CD4-positive, alpha-beta T cell (primary cell): ENCODE results near the gene CHPF2. TPM values are rescaled to one million over a fixed set of nuclear protein-coding genes. Genes with fewer than 3 reads are reported as not detected.

Source experiments
- ATAC-seq: fragments of 200-7000 bp; cut with Tn5 transposase; one replicate; pipeline ENCODE4 v1.10.0; 2022; ENCODE audit warnings: mild to moderate bottlenecking; ENCODE audit not compliant: poor library complexity
- CTCF ChIA-PET: fragments of 350-600 bp; sonication (Branson Sonifier 250); formaldehyde crosslinking; loops from one replicate; lab custom pipeline; 2021; ENCODE audit warnings: antibody characterized with exemption, inconsistent platforms; lab: Charles Lee
- POLR2A ChIA-PET: fragments of 350-600 bp; sonication (Branson Sonifier 250); formaldehyde crosslinking; loops from one replicate; lab custom pipeline; 2021; ENCODE audit warnings: antibody characterized with exemption, inconsistent platforms; lab: Charles Lee
- DNase-seq, 14 experiments: peaks; one replicate each; pipeline ENCODE4 v3.0.0-alpha.2; 2013 to 2020; ENCODE audit warnings: mixed read lengths in 2 of 14
- H3K27ac ChIP-seq, 2 donors: one replicate each; pipeline versions ENCODE4 v1.5.1 to v1.7.0; 2013; ENCODE audit warnings: low read length in 2 of 2, low read depth in 1 of 2, mild to moderate bottlenecking in 1 of 2
- H3K27me3 ChIP-seq, 2 experiments: 1 replicate in 1 of 2; 2 replicates in 1 of 2; pipeline versions ENCODE4 v1.6.1 to v1.7.0; 2013; ENCODE audit warnings: low read length in 2 of 2, control low read depth in 1 of 2, mild to moderate bottlenecking in 1 of 2, moderate library complexity in 1 of 2; ENCODE audit not compliant: insufficient read depth in 2 of 2, control insufficient read depth in 1 of 2
- H3K36me3 ChIP-seq: one replicate; pipeline ENCODE4 v1.6.1; 2013; ENCODE audit warnings: low read length, control low read depth; ENCODE audit not compliant: insufficient read depth
- H3K4me1 ChIP-seq: one replicate; pipeline ENCODE4 v1.6.1; 2013; ENCODE audit warnings: low read length, control low read depth; ENCODE audit not compliant: insufficient read depth
- H3K4me3 ChIP-seq: one replicate; pipeline ENCODE4 v1.5.1; 2013; ENCODE audit warnings: mild to moderate bottlenecking, low read length, moderate library complexity
- H3K9me3 ChIP-seq, 2 experiments: 1 replicate in 1 of 2; 2 replicates in 1 of 2; pipeline versions ENCODE4 v1.6.1 to v1.7.0; 2013; ENCODE audit warnings: low read length in 2 of 2, mild to moderate bottlenecking in 2 of 2, control low read depth in 1 of 2, moderate library complexity in 1 of 2; ENCODE audit not compliant: control insufficient read depth in 1 of 2, insufficient read depth in 1 of 2
- H3K27ac Mint-ChIP-seq: one replicate; pipeline ENCODE4 v1.8.0; 2020; ENCODE audit warnings: mixed read lengths
- H3K27me3 Mint-ChIP-seq: one replicate; pipeline ENCODE4 v1.8.0; 2021; ENCODE audit warnings: mixed read lengths
- H3K36me3 Mint-ChIP-seq: one replicate; pipeline ENCODE4 v1.8.0; 2021; ENCODE audit warnings: low read depth, mixed read lengths
- H3K4me1 Mint-ChIP-seq: one replicate; pipeline ENCODE4 v1.8.0; 2021; ENCODE audit warnings: low read depth, mixed read lengths
- H3K4me3 Mint-ChIP-seq: one replicate; pipeline ENCODE4 v1.8.0; 2020; ENCODE audit warnings: mild to moderate bottlenecking, mixed read lengths
- H3K9me3 Mint-ChIP-seq: one replicate; pipeline ENCODE4 v1.8.0; 2020; ENCODE audit warnings: mixed read lengths
- intact Hi-C, 2 experiments: fragments of 100-400 bp; cut with DNase I in 1 of 2; cut with micrococcal nuclease in 1 of 2; formaldehyde crosslinking; loops; one replicate each; pipeline versions ENCODE4 v1.15.1 to v1.9.0; 2023 to 2025; cut with DNase I, micrococcal nuclease
- total RNA-seq, 174 experiments: library from RNA in 2 of 174; stranded (reverse) in 2 of 174; gene quantifications; one replicate each; pipeline ENCODE4 v1.2.3 and lab custom pipeline; 2021 to 2026
- TF ChIP-seq, protein P1 (sequence below): fragments of 200-600 bp; IDR thresholded peaks from one replicate; pipeline ENCODE4 v1.8.0; 2022; ENCODE audit warnings: antibody characterized with exemption, mild to moderate bottlenecking

Gene CHPF2
- total RNA-seq, 2 experiments from 2014 or later, result 29.6 to 30.5 TPM

DNA sequence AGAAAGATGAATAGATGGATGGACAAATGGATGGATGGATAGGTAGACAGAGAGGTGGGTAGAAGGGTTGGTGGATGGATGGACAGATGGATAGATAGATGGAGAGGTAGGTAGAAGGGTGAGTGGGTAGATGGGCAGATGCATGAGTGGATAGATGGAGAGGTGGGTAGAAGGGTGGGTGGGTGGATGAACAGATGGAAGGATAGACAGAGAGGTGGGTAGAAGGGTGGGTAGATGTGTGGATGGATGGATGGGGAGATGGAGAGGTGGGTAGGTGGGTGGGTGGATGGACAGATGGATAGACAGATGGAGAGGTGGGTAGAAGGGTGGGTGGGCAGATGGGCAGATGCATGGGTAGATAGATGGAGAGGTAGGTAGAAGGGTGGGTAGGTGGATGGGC is 34.4 kb upstream of the CHPF2 start:
- H3K4me1 Mint-ChIP-seq, result peaks cover 5% of the 10 kb centered on the region
- peaks cover 11% of the 10 kb centered on the region for H3K27me3 Mint-ChIP-seq
- ATAC-seq (no peak), DNase-seq (no peak)
- peaks cover 24% of the 10 kb centered on the region for H3K4me1 ChIP-seq
- no peak overlapping the region for H3K4me3 Mint-ChIP-seq
- no peak overlapping the region for H3K4me3 ChIP-seq
- H3K36me3 ChIP-seq, result no peaks in the 10 kb centered on the region
- H3K9me3 Mint-ChIP-seq, result no peaks in the 10 kb centered on the region
- intact Hi-C loops, result loop anchor here in 1 of 2 experiments (1.0 kb wide), 1 partner anchor 23 kb away; no protein-coding TSS in a partner anchor
- H3K36me3 Mint-ChIP-seq, result no peaks in the 10 kb centered on the region
- ChIA-PET CTCF (no interaction called here), POLR2A (no interaction called here)
- H3K27me3 ChIP-seq, result peaks cover 0 to 2% of the 10 kb centered on the region in 2 experiments
- no peaks in the 10 kb centered on the region for H3K9me3 ChIP-seq
- H3K27ac Mint-ChIP-seq, result no peak overlapping the region
- no peak overlapping the region for H3K27ac ChIP-seq
- TF ChIP-seq, protein P1, sequence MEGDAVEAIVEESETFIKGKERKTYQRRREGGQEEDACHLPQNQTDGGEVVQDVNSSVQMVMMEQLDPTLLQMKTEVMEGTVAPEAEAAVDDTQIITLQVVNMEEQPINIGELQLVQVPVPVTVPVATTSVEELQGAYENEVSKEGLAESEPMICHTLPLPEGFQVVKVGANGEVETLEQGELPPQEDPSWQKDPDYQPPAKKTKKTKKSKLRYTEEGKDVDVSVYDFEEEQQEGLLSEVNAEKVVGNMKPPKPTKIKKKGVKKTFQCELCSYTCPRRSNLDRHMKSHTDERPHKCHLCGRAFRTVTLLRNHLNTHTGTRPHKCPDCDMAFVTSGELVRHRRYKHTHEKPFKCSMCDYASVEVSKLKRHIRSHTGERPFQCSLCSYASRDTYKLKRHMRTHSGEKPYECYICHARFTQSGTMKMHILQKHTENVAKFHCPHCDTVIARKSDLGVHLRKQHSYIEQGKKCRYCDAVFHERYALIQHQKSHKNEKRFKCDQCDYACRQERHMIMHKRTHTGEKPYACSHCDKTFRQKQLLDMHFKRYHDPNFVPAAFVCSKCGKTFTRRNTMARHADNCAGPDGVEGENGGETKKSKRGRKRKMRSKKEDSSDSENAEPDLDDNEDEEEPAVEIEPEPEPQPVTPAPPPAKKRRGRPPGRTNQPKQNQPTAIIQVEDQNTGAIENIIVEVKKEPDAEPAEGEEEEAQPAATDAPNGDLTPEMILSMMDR, result no peak

DNA sequence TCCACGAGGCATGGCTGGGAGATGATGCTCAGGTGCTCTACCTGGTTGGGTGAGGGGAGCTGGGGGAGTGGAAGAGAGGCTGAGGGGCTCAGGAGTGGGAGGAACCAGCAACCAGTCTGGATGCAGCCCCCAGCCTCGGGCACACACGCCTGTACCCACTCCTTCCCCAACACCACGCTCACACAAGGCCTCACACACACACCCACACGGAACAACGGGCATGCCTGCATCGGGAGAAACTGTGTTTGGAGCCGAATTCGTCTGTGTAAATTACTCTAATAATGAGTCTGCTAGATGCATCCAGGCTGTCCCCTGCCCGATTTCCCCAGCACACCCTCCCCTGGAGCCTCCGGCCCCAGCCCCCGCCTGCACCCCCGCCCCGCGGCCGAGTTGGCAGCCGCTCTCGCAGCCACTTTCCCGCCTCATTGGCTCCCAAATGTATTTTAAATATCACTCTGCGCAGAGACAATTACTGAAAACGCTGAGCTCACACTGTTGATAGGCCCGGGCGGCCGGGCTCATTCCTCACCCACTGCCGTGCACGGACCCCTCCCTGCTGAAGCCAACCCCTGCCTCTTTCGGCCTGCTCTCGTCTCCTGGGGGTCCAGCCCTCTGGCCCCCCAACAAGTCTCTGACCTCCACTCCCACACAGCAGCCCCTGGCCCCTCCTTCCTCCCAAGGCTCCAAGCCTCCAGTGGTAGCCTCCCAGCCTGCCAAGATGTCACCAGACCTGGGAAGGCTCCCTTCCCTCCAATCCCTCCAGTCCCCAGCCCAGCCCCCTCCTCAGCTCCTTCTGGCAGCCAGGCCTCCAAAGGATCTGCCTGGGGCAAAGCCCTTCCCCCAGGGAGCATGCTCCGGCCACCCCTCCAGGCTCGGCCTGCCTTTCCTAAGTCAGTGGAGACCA is 33.1 kb upstream of the CHPF2 start:
- H3K9me3 ChIP-seq, result no peaks in the 10 kb centered on the region
- no peaks in the 10 kb centered on the region for H3K9me3 Mint-ChIP-seq
- peaks cover 4% of the 10 kb centered on the region for H3K4me1 Mint-ChIP-seq
- no peak for ATAC-seq
- no peak overlapping the region for H3K27ac Mint-ChIP-seq
- H3K36me3 ChIP-seq, result no peaks in the 10 kb centered on the region
- H3K4me3 ChIP-seq, result no peak overlapping the region
- POLR2A ChIA-PET, result no interaction called here
- intact Hi-C loops, result loop anchor here in 1 of 2 experiments (1.0 kb wide), 1 partner anchor 22 kb away; no protein-coding TSS in a partner anchor
- H3K4me1 ChIP-seq, result peaks cover 19% of the 10 kb centered on the region
- DNase-seq, result no peak
- peaks cover 0 to 2% of the 10 kb centered on the region in 2 experiments for H3K27me3 ChIP-seq
- H3K36me3 Mint-ChIP-seq, result no peaks in the 10 kb centered on the region
- TF ChIP-seq, protein P1, result no peak
- CTCF ChIA-PET, result no interaction called here
- H3K27ac ChIP-seq, result no peak overlapping the region
- no peak overlapping the region for H3K4me3 Mint-ChIP-seq
- H3K27me3 Mint-ChIP-seq, result peaks cover 10% of the 10 kb centered on the region

DNA sequence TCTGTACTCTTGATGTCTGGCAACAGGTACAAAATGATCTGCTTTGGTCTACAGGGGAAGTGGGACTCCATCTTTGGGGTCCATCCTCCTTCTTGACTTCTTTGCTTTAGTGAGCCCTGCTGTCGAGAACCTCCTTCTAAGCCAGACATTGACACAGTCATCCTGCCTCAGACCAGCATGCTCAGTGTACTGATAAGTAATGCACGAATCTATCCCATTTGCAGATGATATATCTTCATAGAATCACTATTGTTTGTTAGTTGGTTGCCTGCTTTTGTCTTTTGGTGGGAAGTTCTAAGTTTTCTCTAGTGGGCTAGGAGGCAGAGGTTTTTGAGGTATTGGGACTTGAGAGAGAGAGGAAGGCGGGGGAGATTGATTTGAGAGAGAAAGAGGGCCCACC is 30.9 kb upstream of the CHPF2 start:
- peaks cover 5% of the 10 kb centered on the region for H3K4me1 Mint-ChIP-seq
- H3K27me3 Mint-ChIP-seq, result no peaks in the 10 kb centered on the region
- TF ChIP-seq, protein P1, result no peak
- CTCF ChIA-PET, result no interaction called here
- H3K36me3 Mint-ChIP-seq, result no peaks in the 10 kb centered on the region
- POLR2A ChIA-PET, result no interaction called here
- DNase-seq, result no peak
- Histone ChIP-seq H3K4me1 (peaks cover 21% of the 10 kb centered on the region), H3K4me3 (no peak overlapping the region), H3K27ac (no peak overlapping the region), H3K36me3 (no peaks in the 10 kb centered on the region), H3K27me3 (no peaks in the 10 kb centered on the region), H3K9me3 (no peaks in the 10 kb centered on the region)
- H3K9me3 Mint-ChIP-seq, result no peaks in the 10 kb centered on the region
- H3K27ac Mint-ChIP-seq, result no peak overlapping the region
- no peak overlapping the region for H3K4me3 Mint-ChIP-seq
- no peak for ATAC-seq
- intact Hi-C loops, result no loop called here
